ENCODE results near the gene LIMS1. TPM values are rescaled to one million over a fixed set of nuclear protein-coding genes. Genes with fewer than 3 reads are reported as not detected.
A peak's percentile ranks its signal among the peaks of the same experiment; 100 is the strongest.

Gene LIMS1
- total RNA-seq, 2 donors from 2014 or later: 35.6 to 86.5 TPM

GRCh38 chr2:108571286-108571685 lies 37.0 kb downstream of the LIMS1 start:
- no peaks in the 10 kb centered on the region for H3K36me3 Mint-ChIP-seq
- no peak for ATAC-seq
- H3K27ac Mint-ChIP-seq: no peak overlapping the region

GRCh38 chr2:108573061-108573460 lies 38.8 kb downstream of the LIMS1 start:
- no peak for ATAC-seq
- Mint-ChIP-seq H3K27ac (no peak overlapping the region), H3K9me3 (no peaks in the 10 kb centered on the region), H3K36me3 (no peaks in the 10 kb centered on the region)
- no peak for DNase-seq (ENCODE audit: low spot score in 2 of 2)

More at GRCh38 chr2:108571286-108571685, 37.0 kb downstream of the LIMS1 start:
- no peak for DNase-seq (ENCODE audit: low spot score in 2 of 2)
- no peaks in the 10 kb centered on the region for H3K9me3 Mint-ChIP-seq

- no peak overlapping the region for H3K27ac Mint-ChIP-seq
- DNase-seq (ENCODE audit: low spot score in 2 of 2): no peak
- H3K36me3 Mint-ChIP-seq: no peaks in the 10 kb centered on the region
- no peaks in the 10 kb centered on the region for H3K9me3 Mint-ChIP-seq
- ATAC-seq: no peak
Measured at GRCh38 chr2:108574332-108574731, 40.1 kb downstream of the LIMS1 start.

DNA sequence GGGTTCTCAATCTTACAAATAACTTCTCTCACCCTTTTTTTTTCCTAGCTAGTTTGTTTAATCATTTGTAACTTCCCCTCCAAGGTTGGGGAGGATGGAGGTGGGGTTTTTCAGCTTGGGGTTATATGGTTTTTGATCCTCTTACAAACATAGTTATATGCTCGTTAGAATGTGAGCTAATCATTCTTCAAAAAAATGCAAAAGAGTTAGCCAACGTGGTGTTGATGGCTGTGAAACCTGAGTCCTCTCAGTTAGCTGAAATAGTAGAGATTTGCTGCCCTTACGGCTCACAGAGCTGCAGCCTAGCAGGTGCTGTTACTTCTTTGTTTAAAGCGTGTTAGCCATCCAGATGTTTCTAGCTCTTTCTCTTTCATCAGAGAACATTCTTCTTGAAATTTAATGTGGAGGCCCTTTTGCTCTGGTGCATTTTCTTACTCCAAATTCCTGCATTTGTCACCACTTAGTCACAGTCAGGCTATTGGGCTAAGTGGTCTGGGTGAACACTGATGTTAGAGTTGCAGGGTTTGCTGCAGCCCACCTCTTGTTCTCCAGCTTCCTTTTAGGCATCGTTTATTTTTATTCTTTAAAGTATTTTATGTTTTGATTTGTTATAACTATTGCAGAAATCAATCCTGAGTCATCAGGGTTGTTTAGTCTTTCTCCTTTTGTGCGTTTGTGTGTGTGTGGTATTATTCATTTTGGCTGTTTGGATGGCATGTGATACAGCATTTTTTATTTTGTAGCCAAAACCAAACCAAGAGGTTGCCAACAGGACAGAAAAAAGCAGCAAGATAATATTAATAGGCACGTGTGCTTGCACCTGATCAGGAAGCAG lies 41.1 kb downstream of the LIMS1 start:
- ATAC-seq (peak in 1 of 2 donors; percentile 63), DNase-seq (ENCODE audit: low spot score in 2 of 2) (no peak)
- Mint-ChIP-seq H3K36me3 (no peaks in the 10 kb centered on the region), H3K27ac (peak overlapping the region in 1 of 2 donors; percentile 45), H3K9me3 (no peaks in the 10 kb centered on the region)

DNA sequence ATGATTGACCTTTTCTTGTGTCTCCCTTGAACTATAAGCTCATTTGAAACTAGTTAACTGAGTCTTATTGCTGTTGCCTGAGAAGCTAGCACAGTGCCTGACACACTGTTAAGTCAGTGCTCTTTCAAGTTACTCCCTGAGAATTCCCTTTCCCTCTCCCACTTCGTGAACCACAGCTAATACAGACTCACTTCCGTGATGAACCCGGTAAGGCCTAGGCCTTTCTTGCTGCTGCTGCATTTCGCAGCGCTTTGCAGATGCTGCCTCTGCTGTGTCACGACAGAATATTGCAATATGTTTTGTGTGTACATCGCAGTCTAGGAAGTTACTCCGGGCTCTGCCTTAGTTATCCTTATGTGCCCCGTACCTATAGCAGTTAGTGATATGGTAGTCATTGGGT lies 42.8 kb downstream of the LIMS1 start:
- H3K9me3 Mint-ChIP-seq: no peaks in the 10 kb centered on the region
- H3K36me3 Mint-ChIP-seq: no peaks in the 10 kb centered on the region
- no peak overlapping the region for H3K27ac Mint-ChIP-seq
- ATAC-seq (no peak), DNase-seq (ENCODE audit: low spot score in 2 of 2) (no peak)

DNA sequence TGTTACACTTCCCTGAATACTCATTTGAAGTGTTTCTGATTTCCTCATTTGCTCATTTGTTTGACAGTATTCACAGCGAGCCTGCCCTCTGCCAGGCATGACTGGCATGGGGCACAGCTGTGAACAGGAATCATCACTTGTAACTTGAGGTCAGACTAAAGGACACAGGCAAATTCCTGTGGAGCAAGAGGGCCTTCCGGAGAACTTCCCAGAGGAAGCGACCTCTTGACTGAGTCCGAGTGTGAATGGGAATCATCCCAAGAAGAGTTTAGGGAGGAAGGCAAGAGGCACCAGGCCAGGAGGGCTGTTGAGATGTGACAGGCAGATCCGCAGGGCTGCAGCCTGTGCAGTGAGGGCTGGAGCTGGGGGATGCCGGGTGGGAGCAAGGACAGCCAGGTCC lies 45.4 kb downstream of the LIMS1 start:
- Mint-ChIP-seq H3K9me3 (no peaks in the 10 kb centered on the region), H3K27ac (peak overlapping the region in 1 of 2 donors; percentile 8), H3K36me3 (no peaks in the 10 kb centered on the region)
- no peak for ATAC-seq
- no peak for DNase-seq (ENCODE audit: low spot score in 2 of 2)

DNA sequence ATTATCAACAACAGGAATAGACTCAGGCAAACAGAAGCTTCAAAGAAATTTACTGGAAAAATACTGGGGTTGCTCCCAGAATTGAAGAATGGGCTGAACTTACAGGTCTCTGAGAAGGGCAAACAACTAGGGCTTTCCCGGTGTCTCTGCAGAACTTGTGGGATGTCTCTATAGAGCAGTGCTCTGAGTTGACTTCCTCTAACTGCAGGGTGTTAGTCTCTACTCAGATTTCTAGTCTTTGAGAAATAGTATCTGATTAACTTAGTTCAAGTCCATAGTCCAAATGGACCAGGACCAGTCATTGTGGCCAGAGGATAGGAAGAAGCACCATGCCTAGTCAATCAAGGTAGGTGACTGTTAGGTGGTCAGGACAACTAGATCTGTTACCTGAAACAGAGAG lies 45.8 kb downstream of the LIMS1 start:
- H3K27ac Mint-ChIP-seq: peak overlapping the region; percentile 8 to 40
- no peak for ATAC-seq
- no peaks in the 10 kb centered on the region for H3K9me3 Mint-ChIP-seq
- no peak for DNase-seq (ENCODE audit: low spot score in 2 of 2)
- H3K36me3 Mint-ChIP-seq: no peaks in the 10 kb centered on the region

DNA sequence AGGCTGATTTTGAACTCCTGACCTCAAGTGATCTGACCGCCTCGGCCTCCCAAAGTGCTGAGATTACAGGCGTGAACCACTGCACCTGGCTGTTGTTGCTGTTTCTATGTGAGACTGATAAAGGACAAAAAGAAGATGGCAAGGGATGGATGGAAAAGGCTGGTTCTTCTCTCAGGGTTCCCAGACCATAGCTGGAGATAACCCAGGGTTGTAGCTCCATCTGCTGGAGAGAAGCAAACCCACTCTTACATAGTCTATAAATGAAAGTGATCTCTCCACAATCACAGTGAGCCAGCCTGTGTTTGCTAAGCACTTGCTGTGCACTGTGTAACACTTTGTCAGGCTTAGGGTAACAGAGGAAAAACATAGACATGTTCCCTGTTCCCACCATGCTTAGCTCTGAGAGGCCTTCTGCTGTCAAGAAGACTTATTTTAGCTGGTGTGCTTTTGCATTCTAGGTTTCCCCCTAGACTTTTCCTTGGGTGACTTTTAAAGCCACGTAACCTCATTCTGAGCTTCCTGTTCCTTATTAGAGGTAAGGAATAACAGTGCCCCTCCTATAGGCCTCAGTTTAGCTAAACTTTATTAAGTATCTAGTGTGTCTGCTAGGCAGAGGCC lies 49.7 kb downstream of the LIMS1 start:
- DNase-seq (ENCODE audit: low spot score in 2 of 2): peak in 1 of 2 donors; percentile 51
- Mint-ChIP-seq H3K27ac (peak overlapping the region in 1 of 2 donors; percentile 24), H3K9me3 (no peaks in the 10 kb centered on the region), H3K36me3 (no peaks in the 10 kb centered on the region)
- peak; percentile 81 to 86 for ATAC-seq

DNA sequence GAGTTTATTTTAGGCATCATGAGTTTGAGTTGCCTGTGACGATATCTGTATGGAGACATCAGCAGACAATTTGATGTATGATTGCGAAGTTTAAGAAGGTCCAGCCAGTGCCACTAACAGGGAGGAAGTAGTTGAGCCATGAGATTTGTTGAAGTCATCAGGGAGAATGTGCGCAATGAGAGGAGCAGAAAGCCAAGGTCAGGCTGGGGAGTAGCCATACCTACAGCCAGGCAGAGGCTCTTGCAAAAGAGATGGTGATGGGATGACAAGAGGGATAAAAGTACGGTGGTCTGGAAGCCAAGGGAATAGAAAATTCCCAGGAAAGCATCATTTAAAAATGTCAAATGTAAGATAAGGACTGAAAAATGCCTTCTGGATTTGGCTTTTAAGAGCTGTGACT lies 51.2 kb downstream of the LIMS1 start:
- Mint-ChIP-seq H3K27ac (no peak overlapping the region), H3K36me3 (no peaks in the 10 kb centered on the region), H3K9me3 (no peaks in the 10 kb centered on the region)
- DNase-seq (ENCODE audit: low spot score in 2 of 2) (no peak), ATAC-seq (no peak)

DNA sequence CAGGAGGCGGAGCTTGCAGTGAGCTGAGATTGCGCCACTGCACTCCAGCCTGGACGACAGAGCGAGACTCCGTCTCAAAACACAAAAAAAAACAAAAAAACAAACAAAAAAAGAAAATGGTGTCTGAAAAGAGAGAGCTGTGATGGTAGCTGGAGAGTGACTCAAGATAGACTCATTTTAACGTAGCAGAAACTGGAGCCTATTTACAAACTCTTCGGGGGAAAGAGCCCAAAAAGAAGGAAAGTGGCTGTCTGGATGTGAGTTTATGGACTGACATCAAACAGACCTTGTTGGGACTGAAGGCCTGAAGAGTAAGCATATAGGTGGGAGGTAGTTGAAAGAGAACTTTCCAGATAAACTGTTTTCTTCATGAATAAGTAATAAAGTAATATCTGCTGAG lies 51.8 kb downstream of the LIMS1 start:
- ATAC-seq (no peak), DNase-seq (ENCODE audit: low spot score in 2 of 2) (no peak)
- no peak overlapping the region for H3K27ac Mint-ChIP-seq
- H3K36me3 Mint-ChIP-seq: no peaks in the 10 kb centered on the region
- no peaks in the 10 kb centered on the region for H3K9me3 Mint-ChIP-seq

DNA sequence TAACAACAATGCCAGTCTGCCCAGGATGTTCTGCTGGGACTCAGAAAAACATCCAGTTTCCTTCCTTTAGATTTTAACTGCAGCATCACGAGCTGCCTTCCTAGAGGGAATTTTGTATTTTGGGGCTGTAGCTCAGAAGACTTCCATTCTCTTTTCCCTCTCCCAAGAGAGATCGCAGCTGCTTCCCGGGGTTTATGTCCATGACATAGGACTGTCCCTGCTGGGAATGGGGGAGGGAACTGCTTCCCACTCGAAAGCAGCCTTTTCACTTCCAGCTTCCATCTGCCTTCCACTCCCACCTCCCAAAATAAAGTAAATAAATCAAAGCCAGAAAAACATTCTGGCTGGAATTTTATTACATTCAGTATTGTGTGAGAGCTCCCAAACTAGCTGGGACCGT lies 52.4 kb downstream of the LIMS1 start:
- Mint-ChIP-seq H3K9me3 (no peaks in the 10 kb centered on the region), H3K27ac (peak overlapping the region in 1 of 2 donors; percentile 21), H3K36me3 (no peaks in the 10 kb centered on the region)
- no peak for ATAC-seq
- DNase-seq (ENCODE audit: low spot score in 2 of 2): no peak

DNA sequence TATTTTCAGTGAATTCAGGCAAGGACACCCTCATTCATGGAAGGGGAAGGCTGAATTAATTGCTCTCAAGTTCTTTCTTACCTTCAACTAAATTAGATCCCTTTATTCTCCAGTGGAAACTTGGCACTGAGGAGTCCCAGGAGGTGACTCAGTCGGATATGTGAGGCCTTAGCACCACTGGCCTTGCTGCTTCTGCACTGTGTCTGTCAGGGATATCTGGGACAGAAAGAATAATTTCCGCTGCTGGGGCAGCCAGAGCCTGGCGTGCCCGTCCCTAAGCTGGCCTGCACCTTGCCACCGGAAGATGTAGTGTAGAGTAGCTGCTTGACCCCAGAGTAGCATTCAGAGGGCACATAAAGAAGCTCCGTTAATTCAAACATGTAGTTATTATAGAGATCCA lies 53.4 kb downstream of the LIMS1 start:
- DNase-seq (ENCODE audit: low spot score in 2 of 2) (no peak), ATAC-seq (no peak)
- Mint-ChIP-seq H3K36me3 (no peaks in the 10 kb centered on the region), H3K27ac (no peak overlapping the region), H3K9me3 (no peaks in the 10 kb centered on the region)

DNA sequence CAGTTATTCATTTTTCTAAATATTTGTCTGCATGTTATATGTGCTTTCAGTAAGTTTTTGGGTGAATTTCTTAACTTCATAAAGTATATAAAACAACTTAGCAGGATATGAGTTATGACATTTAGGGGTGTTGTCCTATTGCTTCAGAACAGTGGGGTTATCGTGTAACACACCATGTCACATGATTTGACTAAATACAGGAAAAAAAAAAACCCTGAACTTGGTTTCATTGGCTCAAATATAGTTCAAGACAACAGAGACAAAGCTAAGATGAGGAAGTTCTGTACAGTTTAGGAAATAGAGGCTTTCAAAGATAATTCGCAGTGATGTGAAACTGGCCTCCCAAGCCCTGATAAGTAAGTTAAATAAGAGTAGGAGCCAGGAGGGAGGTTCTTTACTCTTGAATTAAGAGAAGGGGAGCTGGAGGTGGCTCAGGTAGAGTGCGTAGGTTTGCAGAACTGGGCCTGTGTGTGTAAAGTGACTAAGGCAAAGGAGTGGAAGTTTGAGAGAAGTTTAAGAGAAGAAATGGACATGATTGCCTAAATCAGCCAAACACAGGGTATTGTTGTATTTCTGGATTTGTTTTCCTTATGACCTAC lies 53.9 kb downstream of the LIMS1 start:
- no peaks in the 10 kb centered on the region for H3K36me3 Mint-ChIP-seq
- ATAC-seq: no peak
- no peaks in the 10 kb centered on the region for H3K9me3 Mint-ChIP-seq
- DNase-seq (ENCODE audit: low spot score in 2 of 2): no peak
- H3K27ac Mint-ChIP-seq: no peak overlapping the region

DNA sequence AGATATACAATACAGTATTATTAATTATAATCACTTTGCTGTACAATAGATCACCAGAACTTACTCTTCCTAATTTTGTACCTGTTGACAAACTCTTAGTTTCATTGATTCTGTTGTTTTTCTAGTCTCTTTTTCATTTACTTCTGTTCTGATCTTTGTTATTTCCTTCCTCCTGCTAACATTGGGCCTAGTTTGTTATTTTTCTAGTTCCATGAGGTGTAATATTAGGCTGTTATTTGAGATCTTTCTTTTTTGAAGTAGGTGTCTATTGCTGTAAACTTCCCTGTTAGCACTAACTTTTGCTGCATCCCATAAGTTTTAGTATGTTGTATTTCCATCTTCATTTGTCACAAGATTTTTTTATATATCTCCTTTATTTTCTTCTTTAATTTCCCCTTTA lies 55.1 kb downstream of the LIMS1 start:
- Mint-ChIP-seq H3K36me3 (no peaks in the 10 kb centered on the region), H3K9me3 (no peaks in the 10 kb centered on the region), H3K27ac (no peak overlapping the region)
- DNase-seq (ENCODE audit: low spot score in 2 of 2) (no peak), ATAC-seq (no peak)

DNA sequence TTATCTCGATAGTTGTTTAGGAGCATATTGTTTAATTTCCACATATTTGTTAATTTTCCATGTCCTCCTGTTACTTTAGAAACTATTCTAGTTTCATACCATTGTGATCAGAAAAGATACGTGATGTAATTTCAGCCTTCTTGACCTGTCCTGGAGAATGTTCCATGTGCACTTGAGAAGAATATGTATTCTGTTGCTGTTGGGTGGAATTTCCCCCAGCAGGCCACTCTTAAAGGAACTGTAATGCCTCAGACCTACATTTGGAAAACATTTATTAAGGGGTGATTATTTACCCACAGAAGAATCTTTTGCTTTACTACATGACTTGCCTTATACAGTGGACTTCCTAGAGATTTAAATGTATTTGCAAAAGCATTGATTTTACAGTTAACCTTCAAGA lies 55.5 kb downstream of the LIMS1 start:
- Mint-ChIP-seq H3K27ac (no peak overlapping the region), H3K36me3 (no peaks in the 10 kb centered on the region), H3K9me3 (no peaks in the 10 kb centered on the region)
- ATAC-seq (no peak), DNase-seq (ENCODE audit: low spot score in 2 of 2) (no peak)

DNA sequence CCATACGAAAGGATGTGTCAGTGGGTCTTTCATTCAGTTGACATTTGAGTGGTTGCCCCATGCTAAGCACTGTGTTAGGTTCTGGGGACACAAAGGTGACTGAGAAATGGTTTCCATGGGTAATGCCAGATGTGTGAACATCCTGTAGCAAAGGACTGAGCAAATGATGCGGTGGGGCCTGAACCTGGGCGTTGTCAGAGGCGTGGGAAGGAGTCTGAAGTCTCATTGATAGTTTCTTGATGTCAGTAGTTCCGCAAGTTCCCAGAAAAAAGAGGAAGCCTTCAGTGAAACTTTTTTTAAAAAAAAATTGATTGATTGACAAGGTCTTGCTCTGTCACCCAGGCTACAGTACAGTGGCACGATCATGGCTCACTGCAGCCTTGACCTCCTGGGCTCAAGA lies 56.9 kb downstream of the LIMS1 start:
- no peaks in the 10 kb centered on the region for H3K9me3 Mint-ChIP-seq
- H3K27ac Mint-ChIP-seq: no peak overlapping the region
- DNase-seq (ENCODE audit: low spot score in 2 of 2): no peak
- peak; percentile 58 to 59 for ATAC-seq
- H3K36me3 Mint-ChIP-seq: no peaks in the 10 kb centered on the region

- peak overlapping the region; percentile 56 to 90 for H3K27ac Mint-ChIP-seq
- no peaks in the 10 kb centered on the region for H3K9me3 Mint-ChIP-seq
- no peaks in the 10 kb centered on the region for H3K36me3 Mint-ChIP-seq
- ATAC-seq (peak in 1 of 2 donors; percentile 18), DNase-seq (ENCODE audit: low spot score in 2 of 2) (no peak)
Measured at GRCh38 chr2:108593547-108594098, 59.4 kb downstream of the LIMS1 start.

All from activated naive CD4-positive, alpha-beta T cell treated with anti-CD3 and anti-CD28 coated beads, Interleukin-2, amount 50 U/mL, for 72 hours (primary cell).